ENCODE measurements around the gene M1AP.

GRCh38 chr2:74597410-74597809 is 50.7 kb downstream of the M1AP start:
- TF ChIP-seq CTCF (IDR thresholded peaks at IDR 0.05) (no peak), POLR2A (IDR thresholded peaks at IDR 0.05) (no peak)

All from esophagus squamous epithelium (tissue), 4 donors.